Neural cell (in vitro differentiated cells): ENCODE data around the gene NCK1. TPM values are rescaled to one million over a fixed set of nuclear protein-coding genes. Genes with fewer than 3 reads are reported as not detected.

Experiments used
- H2AFZ ChIP-seq: fragments of 200-600, 300-800 bp; sonication (generic), shearing (Covaris generic); 2 replicates; pipeline ENCODE4 v1.6.0; 2014; ENCODE audit warnings: low read depth, mild to moderate bottlenecking, antibody characterized with exemption, low read length, moderate library complexity
- H3F3A ChIP-seq: fragments of 200-600 bp; shearing (Covaris generic); 2 replicates; pipeline ENCODE4 v1.6.1; 2016; ENCODE audit warnings: mild to moderate bottlenecking, moderate library complexity, mixed read lengths, antibody characterized with exemption, low read length; ENCODE audit not compliant: insufficient read depth, poor library complexity, severe bottlenecking
- H3K27ac ChIP-seq: fragments of 200-600, 300-800 bp; sonication (generic), shearing (Covaris generic); 2 replicates; pipeline ENCODE4 v1.5.1; 2014; ENCODE audit warnings: mild to moderate bottlenecking, low read length, moderate library complexity
- H3K27me3 ChIP-seq: fragments of 300-800, 200-600 bp; sonication (generic), shearing (Covaris generic); 2 replicates; pipeline ENCODE4 v1.6.0; 2014; ENCODE audit warnings: mild to moderate bottlenecking, low read depth, low read length, moderate library complexity; ENCODE audit not compliant: insufficient read depth
- H3K36me3 ChIP-seq: fragments of 300-800, 200-600 bp; sonication (generic), shearing (Covaris generic); 2 replicates; pipeline ENCODE4 v1.5.1; 2014; ENCODE audit warnings: mild to moderate bottlenecking, antibody characterized with exemption, low read length, moderate library complexity; ENCODE audit not compliant: insufficient read depth
- H3K4me2 ChIP-seq: fragments of 300-800, 200-600 bp; sonication (generic), shearing (Covaris generic); 2 replicates; pipeline ENCODE4 v1.6.0; 2014; ENCODE audit warnings: mild to moderate bottlenecking, low read length
- H3K4me3 ChIP-seq: fragments of 300-800, 200-600 bp; sonication (generic), shearing (Covaris generic); 2 replicates; pipeline ENCODE4 v1.5.1; 2014; ENCODE audit warnings: mild to moderate bottlenecking, low read length, moderate library complexity
- H3K79me2 ChIP-seq: fragments of 200-600 bp; shearing (Covaris generic); replicated peaks from 2 replicates; pipeline ENCODE4 v1.6.0; 2014; ENCODE audit warnings: mild to moderate bottlenecking, low read length, moderate library complexity; ENCODE audit not compliant: insufficient read depth
- H3K9ac ChIP-seq: fragments of 300-800, 200-600 bp; sonication (generic), shearing (Covaris generic); 2 replicates; pipeline ENCODE4 v1.6.1; 2016; ENCODE audit warnings: mild to moderate bottlenecking, low read length, mixed read lengths
- H3K9me2 ChIP-seq: fragments of 200-600 bp; shearing (Covaris generic); 2 replicates; pipeline ENCODE4 v1.6.1; 2016; ENCODE audit warnings: mild to moderate bottlenecking, low read length, mixed read lengths; ENCODE audit not compliant: insufficient read depth
- H3K9me3 ChIP-seq: fragments of 200-600, 300-800 bp; sonication (generic), shearing (Covaris generic); 2 replicates; pipeline ENCODE4 v1.6.1; 2016; ENCODE audit warnings: mild to moderate bottlenecking, mixed run types, low read length, moderate library complexity, mixed read lengths
- H4K20me1 ChIP-seq: fragments of 200-600 bp; shearing (Covaris generic); 2 replicates; pipeline ENCODE4 v1.6.1; 2016; ENCODE audit warnings: mild to moderate bottlenecking, mixed run types; ENCODE audit not compliant: insufficient read depth
- EP300 ChIP-seq: fragments of 450-650 bp; conservative IDR thresholded peaks from 2 replicates; pipeline ENCODE4 v1.6.1; 2014; ENCODE audit warnings: antibody characterized with exemption, mild to moderate bottlenecking, moderate library complexity; ENCODE audit not compliant: poor library complexity, severe bottlenecking
- EZH2 ChIP-seq: fragments of 200-600, 300-800 bp; shearing (Covaris generic), sonication (generic); IDR thresholded peaks from 2 replicates; pipeline ENCODE4 v1.6.1; 2014; ENCODE audit warnings: antibody characterized with exemption, low read length, borderline replicate concordance, mild to moderate bottlenecking; ENCODE audit not compliant: insufficient read depth, poor library complexity, severe bottlenecking
- MXI1 ChIP-seq: fragments of 450-650 bp; conservative IDR thresholded peaks from 2 replicates; pipeline ENCODE4 v1.6.1; 2014; ENCODE audit warnings: antibody characterized with exemption, mild to moderate bottlenecking; ENCODE audit not compliant: poor library complexity, severe bottlenecking
- POLR2AphosphoS5 ChIP-seq: IDR thresholded peaks from 2 replicates; pipeline ENCODE4 v1.6.1; 2012
- RAD21 ChIP-seq: fragments of 450-650 bp; conservative IDR thresholded peaks from 2 replicates; pipeline ENCODE4 v1.6.1; 2014; ENCODE audit warnings: antibody characterized with exemption, mild to moderate bottlenecking, moderate library complexity
- REST ChIP-seq: IDR thresholded peaks from 2 replicates; pipeline ENCODE4 v1.6.1; 2012; ENCODE audit warnings: borderline replicate concordance
- SMC3 ChIP-seq: fragments of 450-650 bp; conservative IDR thresholded peaks from 2 replicates; pipeline ENCODE4 v1.6.1; 2014; ENCODE audit warnings: antibody characterized with exemption, mild to moderate bottlenecking, moderate library complexity; ENCODE audit not compliant: poor library complexity
- TAF1 ChIP-seq: IDR thresholded peaks from 2 replicates; pipeline ENCODE4 v1.6.1; 2012; ENCODE audit warnings: low read depth
- polyA plus RNA-seq: library from polyadenylated mRNA; depleted of rRNA; stranded (reverse); fragments of >200 nt; gene quantifications from 2 replicates; pipeline ENCODE4 v1.2.3, GENCODE V29; 2014
- TF ChIP-seq, protein P1 (sequence below): fragments of 450-650 bp; IDR thresholded peaks from 2 replicates; pipeline ENCODE4 v1.5.1; 2014; ENCODE audit warnings: antibody characterized with exemption, mild to moderate bottlenecking, moderate library complexity; ENCODE audit not compliant: poor library complexity, severe bottlenecking

NCK1 gene
- polyA plus RNA-seq, 1 donor from 2014 or later, result 21.5 TPM

DNA sequence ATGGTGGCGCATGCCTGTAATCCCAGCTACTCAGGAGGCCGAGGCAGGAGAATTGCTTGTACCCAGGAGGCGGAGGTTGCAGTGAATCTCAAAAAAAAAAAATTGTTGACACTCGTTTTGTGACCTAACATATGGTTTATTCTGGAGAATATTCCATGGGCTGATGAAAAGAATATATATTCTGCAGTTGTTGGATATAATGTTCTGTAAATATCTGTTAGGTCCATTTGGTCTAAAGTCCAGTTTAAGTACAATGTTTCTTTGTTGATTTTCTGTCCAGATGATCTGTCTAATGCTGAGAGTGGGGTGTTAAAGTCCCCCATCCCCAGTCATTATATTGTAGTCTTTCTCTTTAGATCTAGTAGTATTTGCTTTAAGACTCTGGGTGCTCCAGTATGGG, 111.3 kb downstream of the NCK1 start:
- H3K27ac ChIP-seq, result no peak overlapping the region
- no peak overlapping the region for H2AFZ ChIP-seq
- no peaks in the 10 kb centered on the region for H3K27me3 ChIP-seq
- H3K9ac ChIP-seq, result no peak overlapping the region
- no peaks in the 10 kb centered on the region for H3F3A ChIP-seq
- H3K9me2 ChIP-seq, result no peaks in the 10 kb centered on the region
- H3K4me2 ChIP-seq, result no peak overlapping the region
- H3K36me3 ChIP-seq, result no peaks in the 10 kb centered on the region
- no peaks in the 10 kb centered on the region for H3K9me3 ChIP-seq
- no peaks in the 10 kb centered on the region for H3K79me2 ChIP-seq
- TF ChIP-seq RAD21, result no peak
- no peak for TF ChIP-seq SMC3
- no peak for TF ChIP-seq EZH2
- no peak for TF ChIP-seq POLR2AphosphoS5
- TF ChIP-seq TAF1, result no peak
- TF ChIP-seq REST, result no peak
- TF ChIP-seq MXI1, result no peak
- H3K4me3 ChIP-seq, result no peak overlapping the region
- H4K20me1 ChIP-seq, result no peaks in the 10 kb centered on the region

GRCh38 chr3:136974670-136975069, 112.7 kb downstream of the NCK1 start:
- TF ChIP-seq TAF1 (no peak), SMC3 (no peak), POLR2AphosphoS5 (no peak), RAD21 (no peak), EP300 (no peak), REST (no peak), MXI1 (no peak), EZH2 (no peak)
- TF ChIP-seq, protein P1, sequence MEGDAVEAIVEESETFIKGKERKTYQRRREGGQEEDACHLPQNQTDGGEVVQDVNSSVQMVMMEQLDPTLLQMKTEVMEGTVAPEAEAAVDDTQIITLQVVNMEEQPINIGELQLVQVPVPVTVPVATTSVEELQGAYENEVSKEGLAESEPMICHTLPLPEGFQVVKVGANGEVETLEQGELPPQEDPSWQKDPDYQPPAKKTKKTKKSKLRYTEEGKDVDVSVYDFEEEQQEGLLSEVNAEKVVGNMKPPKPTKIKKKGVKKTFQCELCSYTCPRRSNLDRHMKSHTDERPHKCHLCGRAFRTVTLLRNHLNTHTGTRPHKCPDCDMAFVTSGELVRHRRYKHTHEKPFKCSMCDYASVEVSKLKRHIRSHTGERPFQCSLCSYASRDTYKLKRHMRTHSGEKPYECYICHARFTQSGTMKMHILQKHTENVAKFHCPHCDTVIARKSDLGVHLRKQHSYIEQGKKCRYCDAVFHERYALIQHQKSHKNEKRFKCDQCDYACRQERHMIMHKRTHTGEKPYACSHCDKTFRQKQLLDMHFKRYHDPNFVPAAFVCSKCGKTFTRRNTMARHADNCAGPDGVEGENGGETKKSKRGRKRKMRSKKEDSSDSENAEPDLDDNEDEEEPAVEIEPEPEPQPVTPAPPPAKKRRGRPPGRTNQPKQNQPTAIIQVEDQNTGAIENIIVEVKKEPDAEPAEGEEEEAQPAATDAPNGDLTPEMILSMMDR, result no peak
- H3K9ac ChIP-seq, result no peak overlapping the region
- no peaks in the 10 kb centered on the region for H3K79me2 ChIP-seq
- no peak overlapping the region for H2AFZ ChIP-seq
- H3K4me2 ChIP-seq, result no peak overlapping the region
- H3K9me2 ChIP-seq, result no peaks in the 10 kb centered on the region
- H3K27me3 ChIP-seq, result no peaks in the 10 kb centered on the region
- no peak overlapping the region for H3K27ac ChIP-seq
- no peaks in the 10 kb centered on the region for H4K20me1 ChIP-seq
- no peaks in the 10 kb centered on the region for H3K36me3 ChIP-seq
- H3K9me3 ChIP-seq, result no peaks in the 10 kb centered on the region
- no peaks in the 10 kb centered on the region for H3F3A ChIP-seq
- no peak overlapping the region for H3K4me3 ChIP-seq
